ENCODE results near the gene PEAR1.

The PEAR1 gene

DNA sequence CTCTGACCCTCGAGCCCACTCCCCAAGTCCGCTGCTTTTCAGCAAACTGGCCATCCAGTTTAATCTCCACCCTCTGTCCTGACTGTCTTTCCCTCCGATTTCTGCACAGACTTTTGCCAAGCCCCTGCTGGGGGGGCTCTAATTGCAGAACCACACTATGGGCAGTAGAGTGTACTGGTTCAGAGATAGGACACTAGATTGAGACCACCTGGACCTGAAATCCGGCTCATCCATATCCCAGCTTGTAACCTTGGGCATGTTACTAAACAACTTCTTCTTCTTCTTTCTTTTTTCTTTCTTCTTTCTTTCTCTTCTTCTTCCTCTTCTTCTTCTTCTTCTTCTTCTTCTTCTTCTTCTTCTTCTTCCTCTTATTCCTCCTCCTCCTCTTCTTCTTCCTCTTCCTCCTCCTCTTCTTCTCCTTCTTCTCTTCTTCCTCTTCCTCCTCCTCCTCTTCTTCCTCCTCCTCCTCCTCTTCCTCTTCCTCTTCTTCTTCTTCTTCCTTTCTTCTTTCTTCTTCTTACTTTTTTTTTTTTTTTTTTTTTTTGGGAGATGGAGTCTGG, 34.6 kb downstream of the PEAR1 start:
- peaks cover 49% of the 10 kb centered on the region for H3K27me3 ChIP-seq (ENCODE audit: insufficient read depth, poor library complexity, severe bottlenecking)
- TF ChIP-seq SPI1 (IDR thresholded peaks at IDR 0.05; ENCODE audit: borderline replicate concordance, low read depth) (no peak), GABPA (IDR thresholded peaks at IDR 0.05; ENCODE audit: low read depth) (no peak)
- H3K27ac ChIP-seq (replicated peaks), result no peak overlapping the region
- H3K4me3 ChIP-seq (replicated peaks; ENCODE audit: insufficient read depth, low read length), result no peak overlapping the region
- DNase-seq (ENCODE audit: low read depth in 1 of 2, low spot score in 1 of 2), result no peak

DNA sequence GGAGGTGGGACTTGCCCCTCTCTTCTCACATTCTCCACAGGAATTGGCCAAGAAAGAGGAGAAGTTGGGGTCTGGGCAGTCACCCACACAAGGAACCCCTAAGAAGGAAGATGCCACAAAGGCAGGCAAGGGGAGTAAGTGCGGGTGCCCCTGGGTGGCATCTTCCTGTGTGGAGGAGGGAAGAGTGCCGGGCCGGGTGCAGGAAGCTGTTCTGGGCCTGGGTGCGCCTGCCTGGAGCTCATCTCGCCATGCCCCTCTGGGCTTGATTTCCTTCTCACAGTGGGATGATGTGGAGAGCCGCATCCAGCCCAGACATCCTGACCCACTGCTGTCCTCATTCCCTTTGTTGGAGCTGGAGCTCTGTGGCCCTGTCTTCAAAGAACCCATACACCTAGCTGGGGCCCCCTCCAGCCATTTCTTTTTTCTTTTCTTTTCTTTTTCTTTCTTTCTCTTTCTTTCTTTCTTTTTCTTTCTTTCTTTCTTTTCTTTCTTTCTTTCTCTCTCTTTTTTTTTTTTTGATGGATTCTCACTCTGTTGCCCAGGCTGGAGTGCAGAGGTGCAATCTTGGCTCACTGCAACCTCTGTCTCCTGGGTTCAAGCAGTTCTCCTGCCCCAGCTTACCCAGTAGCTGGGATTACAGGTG, 36.2 kb downstream of the PEAR1 start:
- no peak for TF ChIP-seq SPI1 (IDR thresholded peaks at IDR 0.05; ENCODE audit: borderline replicate concordance, low read depth)
- TF ChIP-seq, protein P1, sequence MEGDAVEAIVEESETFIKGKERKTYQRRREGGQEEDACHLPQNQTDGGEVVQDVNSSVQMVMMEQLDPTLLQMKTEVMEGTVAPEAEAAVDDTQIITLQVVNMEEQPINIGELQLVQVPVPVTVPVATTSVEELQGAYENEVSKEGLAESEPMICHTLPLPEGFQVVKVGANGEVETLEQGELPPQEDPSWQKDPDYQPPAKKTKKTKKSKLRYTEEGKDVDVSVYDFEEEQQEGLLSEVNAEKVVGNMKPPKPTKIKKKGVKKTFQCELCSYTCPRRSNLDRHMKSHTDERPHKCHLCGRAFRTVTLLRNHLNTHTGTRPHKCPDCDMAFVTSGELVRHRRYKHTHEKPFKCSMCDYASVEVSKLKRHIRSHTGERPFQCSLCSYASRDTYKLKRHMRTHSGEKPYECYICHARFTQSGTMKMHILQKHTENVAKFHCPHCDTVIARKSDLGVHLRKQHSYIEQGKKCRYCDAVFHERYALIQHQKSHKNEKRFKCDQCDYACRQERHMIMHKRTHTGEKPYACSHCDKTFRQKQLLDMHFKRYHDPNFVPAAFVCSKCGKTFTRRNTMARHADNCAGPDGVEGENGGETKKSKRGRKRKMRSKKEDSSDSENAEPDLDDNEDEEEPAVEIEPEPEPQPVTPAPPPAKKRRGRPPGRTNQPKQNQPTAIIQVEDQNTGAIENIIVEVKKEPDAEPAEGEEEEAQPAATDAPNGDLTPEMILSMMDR (IDR thresholded peaks at IDR 0.05; ENCODE audit: insufficient read depth, low read length), result no peak
- no peak for TF ChIP-seq GABPA (IDR thresholded peaks at IDR 0.05; ENCODE audit: low read depth)
- TF ChIP-seq, protein P2, sequence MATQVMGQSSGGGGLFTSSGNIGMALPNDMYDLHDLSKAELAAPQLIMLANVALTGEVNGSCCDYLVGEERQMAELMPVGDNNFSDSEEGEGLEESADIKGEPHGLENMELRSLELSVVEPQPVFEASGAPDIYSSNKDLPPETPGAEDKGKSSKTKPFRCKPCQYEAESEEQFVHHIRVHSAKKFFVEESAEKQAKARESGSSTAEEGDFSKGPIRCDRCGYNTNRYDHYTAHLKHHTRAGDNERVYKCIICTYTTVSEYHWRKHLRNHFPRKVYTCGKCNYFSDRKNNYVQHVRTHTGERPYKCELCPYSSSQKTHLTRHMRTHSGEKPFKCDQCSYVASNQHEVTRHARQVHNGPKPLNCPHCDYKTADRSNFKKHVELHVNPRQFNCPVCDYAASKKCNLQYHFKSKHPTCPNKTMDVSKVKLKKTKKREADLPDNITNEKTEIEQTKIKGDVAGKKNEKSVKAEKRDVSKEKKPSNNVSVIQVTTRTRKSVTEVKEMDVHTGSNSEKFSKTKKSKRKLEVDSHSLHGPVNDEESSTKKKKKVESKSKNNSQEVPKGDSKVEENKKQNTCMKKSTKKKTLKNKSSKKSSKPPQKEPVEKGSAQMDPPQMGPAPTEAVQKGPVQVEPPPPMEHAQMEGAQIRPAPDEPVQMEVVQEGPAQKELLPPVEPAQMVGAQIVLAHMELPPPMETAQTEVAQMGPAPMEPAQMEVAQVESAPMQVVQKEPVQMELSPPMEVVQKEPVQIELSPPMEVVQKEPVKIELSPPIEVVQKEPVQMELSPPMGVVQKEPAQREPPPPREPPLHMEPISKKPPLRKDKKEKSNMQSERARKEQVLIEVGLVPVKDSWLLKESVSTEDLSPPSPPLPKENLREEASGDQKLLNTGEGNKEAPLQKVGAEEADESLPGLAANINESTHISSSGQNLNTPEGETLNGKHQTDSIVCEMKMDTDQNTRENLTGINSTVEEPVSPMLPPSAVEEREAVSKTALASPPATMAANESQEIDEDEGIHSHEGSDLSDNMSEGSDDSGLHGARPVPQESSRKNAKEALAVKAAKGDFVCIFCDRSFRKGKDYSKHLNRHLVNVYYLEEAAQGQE (IDR thresholded peaks at IDR 0.05; ENCODE audit: insufficient replicate concordance, low read depth), result no peak
- TF ChIP-seq POLR2AphosphoS5 (IDR thresholded peaks at IDR 0.05; ENCODE audit: low read depth), result no peak
- Histone ChIP-seq H3K27ac (replicated peaks) (no peak overlapping the region), H3K4me3 (replicated peaks; ENCODE audit: insufficient read depth, low read length) (no peak overlapping the region), H3K27me3 (ENCODE audit: insufficient read depth, poor library complexity, severe bottlenecking) (peaks cover 35% of the 10 kb centered on the region)
- no peak for DNase-seq (ENCODE audit: low read depth in 1 of 2, low spot score in 1 of 2)

DNA sequence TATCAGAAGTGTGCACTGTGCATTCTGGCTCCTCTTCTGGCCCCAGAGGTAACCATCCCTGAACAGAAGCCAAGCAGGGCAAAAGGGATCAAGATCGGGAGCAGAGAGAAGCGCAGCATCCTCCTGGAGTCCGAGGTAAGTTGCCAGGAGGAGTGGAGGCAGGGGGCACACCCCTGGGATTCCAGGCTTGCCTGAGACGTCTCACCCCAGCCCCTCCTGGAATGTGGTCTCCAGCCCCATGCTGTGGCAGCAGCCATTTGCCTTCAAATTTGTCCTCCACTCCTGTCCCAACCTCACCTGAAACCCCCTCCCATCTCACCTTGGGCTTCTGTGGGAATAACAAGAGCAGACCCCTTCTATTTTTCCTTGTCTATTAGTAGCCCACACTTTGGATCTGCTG, 37.0 kb downstream of the PEAR1 start:
- TF ChIP-seq, protein P2 (IDR thresholded peaks at IDR 0.05; ENCODE audit: insufficient replicate concordance, low read depth), result no peak
- TF ChIP-seq, protein P1 (IDR thresholded peaks at IDR 0.05; ENCODE audit: insufficient read depth, low read length), result no peak
- TF ChIP-seq POLR2AphosphoS5 (IDR thresholded peaks at IDR 0.05; ENCODE audit: low read depth) (no peak), SPI1 (IDR thresholded peaks at IDR 0.05; ENCODE audit: borderline replicate concordance, low read depth) (no peak), GABPA (IDR thresholded peaks at IDR 0.05; ENCODE audit: low read depth) (no peak)
- H3K4me3 ChIP-seq (replicated peaks; ENCODE audit: insufficient read depth, low read length), result no peak overlapping the region
- H3K27me3 ChIP-seq (ENCODE audit: insufficient read depth, poor library complexity, severe bottlenecking), result peaks cover 27% of the 10 kb centered on the region
- no peak overlapping the region for H3K27ac ChIP-seq (replicated peaks)
- no peak for DNase-seq (ENCODE audit: low read depth in 1 of 2, low spot score in 1 of 2)

DNA sequence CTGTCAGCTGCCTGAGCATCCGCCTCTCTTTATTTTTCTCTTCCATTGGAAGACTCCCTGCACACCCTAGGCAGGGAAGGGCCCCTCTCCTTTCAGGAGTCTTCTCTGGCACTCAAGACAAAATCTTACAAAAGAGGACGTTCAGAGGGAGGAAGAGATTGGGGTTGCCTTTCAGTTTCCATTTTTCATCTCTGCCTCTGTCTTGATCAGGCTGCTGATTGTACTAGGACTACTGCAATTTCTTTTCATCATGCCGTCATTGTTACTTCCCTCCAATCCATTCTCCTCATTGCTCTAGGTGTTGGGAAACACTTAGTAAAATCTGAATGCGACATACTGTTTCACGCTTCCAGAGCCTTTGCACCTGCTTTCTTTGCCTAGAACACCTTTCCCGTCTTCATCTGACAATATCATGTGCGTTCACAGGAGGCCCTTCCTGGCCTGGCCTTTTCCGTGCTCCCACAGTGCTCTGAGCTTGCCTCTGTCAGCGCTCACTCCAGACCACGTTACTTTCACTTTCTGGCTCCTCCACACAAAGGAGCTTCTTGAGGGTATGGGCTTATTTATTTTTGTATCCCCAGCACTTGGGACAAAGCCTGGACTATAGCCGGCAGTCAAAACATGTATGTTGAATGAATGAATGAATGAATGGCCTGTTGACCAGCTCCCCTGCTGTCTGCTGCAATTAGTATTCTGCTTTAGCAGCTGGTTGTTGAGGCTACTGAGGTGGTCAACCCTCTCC, 37.9 kb downstream of the PEAR1 start:
- TF ChIP-seq, protein P2 (IDR thresholded peaks at IDR 0.05; ENCODE audit: insufficient replicate concordance, low read depth), result no peak
- TF ChIP-seq SPI1 (IDR thresholded peaks at IDR 0.05; ENCODE audit: borderline replicate concordance, low read depth) (no peak), GABPA (IDR thresholded peaks at IDR 0.05; ENCODE audit: low read depth) (no peak), POLR2AphosphoS5 (IDR thresholded peaks at IDR 0.05; ENCODE audit: low read depth) (no peak)
- TF ChIP-seq, protein P1 (IDR thresholded peaks at IDR 0.05; ENCODE audit: insufficient read depth, low read length), result no peak
- Histone ChIP-seq H3K4me3 (replicated peaks; ENCODE audit: insufficient read depth, low read length) (no peak overlapping the region), H3K27me3 (ENCODE audit: insufficient read depth, poor library complexity, severe bottlenecking) (peaks cover 24% of the 10 kb centered on the region), H3K27ac (replicated peaks) (no peak overlapping the region)
- no peak for DNase-seq (ENCODE audit: low read depth in 1 of 2, low spot score in 1 of 2)
